Peyer's patch (tissue), 4 donors: Measurements from ENCODE around the gene AFF2.

Experiments used
- CTCF ChIP-seq, 6 experiments: fragments of 450-650 bp in 4 of 6; fragments of 200-600 bp in 2 of 6; sonication (generic) in 1 of 6; IDR thresholded peaks; one replicate each; pipeline ENCODE4 v1.5.1; 2017 to 2019; ENCODE audit warnings: antibody characterized with exemption in 6 of 6, mild to moderate bottlenecking in 3 of 6, moderate library complexity in 1 of 6
- POLR2A ChIP-seq, 2 donors: fragments of 450-650 bp; IDR thresholded peaks; one replicate each; pipeline ENCODE4 v1.5.1; 2017; ENCODE audit warnings: antibody characterized with exemption in 2 of 2, mild to moderate bottlenecking in 2 of 2, moderate library complexity in 2 of 2

DNA sequence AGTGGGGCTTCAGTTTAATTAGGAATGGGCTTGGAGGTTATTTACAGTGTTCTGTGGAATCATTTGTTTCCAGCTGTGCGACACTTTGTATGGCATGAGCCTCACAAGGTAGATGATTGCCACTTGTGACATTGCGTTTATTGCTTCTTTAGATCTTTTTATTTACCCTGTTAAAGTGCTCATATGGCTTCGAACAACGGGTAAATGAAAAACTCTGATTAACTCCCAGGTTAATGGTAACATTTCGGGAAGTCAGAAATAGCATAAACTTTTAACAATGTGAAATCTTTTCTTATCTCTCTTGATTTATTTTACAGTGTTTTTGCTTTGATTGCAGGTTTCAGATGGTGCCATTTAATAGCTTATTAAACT is 510.4 kb downstream of the AFF2 start:
- TF ChIP-seq POLR2A (IDR thresholded peaks at IDR 0.05) (no peak), CTCF (IDR thresholded peaks at IDR 0.05) (no peak)
